SK-N-SH (cell line): ENCODE results near the gene ASIC1. TPM values are rescaled to one million over a fixed set of nuclear protein-coding genes. Genes with fewer than 3 reads are reported as not detected.

ENCODE experiments used
- CTCF ChIA-PET: fragments of 300-600, 350-600 bp; formaldehyde crosslinking; extraction: SDS; loops from one replicate; lab custom pipeline; 2021; lab: Yijun Ruan, JAX
- POLR2A ChIA-PET: fragments of 350-600 bp; sonication (Branson Sonifier 250); formaldehyde crosslinking; extraction: SDS; loops from one replicate; lab custom pipeline; 2020; ENCODE audit warnings: antibody characterized with exemption, inconsistent platforms; lab: Yijun Ruan, JAX
- DNase-seq: peaks from one replicate; pipeline ENCODE4 v3.0.0; 2012
- H2AFZ ChIP-seq: fragments of 200-600 bp; sonication (generic); 2 replicates; pipeline ENCODE4 v1.8.1; 2016; ENCODE audit warnings: antibody characterized with exemption, mild to moderate bottlenecking, low read depth
- H3F3A ChIP-seq: fragments of 200-600 bp; sonication (generic); replicated peaks from 2 replicates; pipeline ENCODE3; 2016; ENCODE audit warnings: antibody characterized with exemption, mild to moderate bottlenecking; ENCODE audit not compliant: insufficient read depth
- H3K27ac ChIP-seq, 2 experiments: fragments of 200-500 bp in 1 of 2; fragments of 200-600 bp in 1 of 2; sonication (Bioruptor generic) in 1 of 2; sonication (generic), shearing (Covaris generic) in 1 of 2; 2 replicates each; pipeline versions ENCODE4 v1.5.1 to v1.6.1; 2014 to 2016; ENCODE audit warnings: low read depth in 2 of 2, inconsistent platforms in 1 of 2, low read length in 1 of 2, mild to moderate bottlenecking in 1 of 2, mixed read lengths in 1 of 2
- H3K27me3 ChIP-seq: fragments of 200-600 bp; sonication (generic), shearing (Covaris generic); 2 replicates; pipeline ENCODE4 v1.6.1; 2016; ENCODE audit warnings: mixed run types; ENCODE audit not compliant: insufficient read depth
- H3K36me3 ChIP-seq, 2 experiments: fragments of 200-500 bp in 1 of 2; fragments of 200-600 bp in 1 of 2; sonication (Bioruptor generic) in 1 of 2; sonication (generic) in 1 of 2; replicated peaks in 1 of 2; 2 replicates each; pipeline versions ENCODE3 to v1.5.1; 2014 to 2016; ENCODE audit warnings: low read length in 1 of 2, mild to moderate bottlenecking in 1 of 2; ENCODE audit not compliant: insufficient read depth in 2 of 2, control insufficient read depth in 1 of 2
- H3K4me1 ChIP-seq, 2 experiments: fragments of 200-500 bp in 1 of 2; fragments of 200-600 bp in 1 of 2; sonication (Bioruptor generic) in 1 of 2; sonication (generic), shearing (Covaris generic) in 1 of 2; 2 replicates each; pipeline versions ENCODE4 v1.5.1 to v1.6.1; 2014 to 2016; ENCODE audit warnings: low read depth in 1 of 2, low read length in 1 of 2, mixed run types in 1 of 2; ENCODE audit not compliant: insufficient read depth in 2 of 2, control insufficient read depth in 1 of 2
- H3K4me2 ChIP-seq: fragments of 200-600 bp; sonication (generic), shearing (Covaris generic); 2 replicates; pipeline ENCODE4 v1.6.1; 2017; ENCODE audit warnings: mixed run types
- H3K4me3 ChIP-seq, 2 experiments: fragments of 200-500 bp in 1 of 2; fragments of 200-600 bp in 1 of 2; sonication (Bioruptor generic) in 1 of 2; sonication (generic), shearing (Covaris generic) in 1 of 2; 2 replicates each; pipeline versions ENCODE4 v1.5.1 to v1.8.1; 2014 to 2016; ENCODE audit warnings: low read depth in 2 of 2, inconsistent platforms in 1 of 2, low read length in 1 of 2, mild to moderate bottlenecking in 1 of 2, mixed read lengths in 1 of 2, moderate library complexity in 1 of 2
- H3K79me2 ChIP-seq: fragments of 200-600 bp; sonication (generic); 2 replicates; pipeline ENCODE4 v1.8.1; 2017; ENCODE audit warnings: mild to moderate bottlenecking; ENCODE audit not compliant: insufficient read depth
- H3K9ac ChIP-seq: fragments of 200-600 bp; sonication (generic); 2 replicates; pipeline ENCODE4 v1.6.1; 2017; ENCODE audit warnings: mixed run types
- H3K9me2 ChIP-seq: fragments of 200-600 bp; sonication (generic); 2 replicates; pipeline ENCODE4 v1.6.1; 2017; ENCODE audit warnings: mixed run types
- H3K9me3 ChIP-seq: fragments of 200-600 bp; sonication (generic); 2 replicates; pipeline ENCODE4 v1.6.1; 2017; ENCODE audit warnings: mixed run types, mild to moderate bottlenecking, moderate library complexity
- H4K20me1 ChIP-seq: fragments of 200-600 bp; sonication (generic); 2 replicates; pipeline ENCODE4 v1.6.1; 2017; ENCODE audit warnings: mild to moderate bottlenecking, mixed run types; ENCODE audit not compliant: insufficient read depth
- CHD2 ChIP-seq: fragments of 150-350 bp; IDR thresholded peaks from 2 replicates; pipeline ENCODE4 v1.6.1; 2018; ENCODE audit warnings: low read length; ENCODE audit not compliant: partially characterized antibody
- ELF1 ChIP-seq: IDR thresholded peaks from 2 replicates; pipeline ENCODE4 v1.4.0; 2012
- EP300 ChIP-seq, 2 experiments: IDR thresholded peaks; 2 replicates each; pipeline versions ENCODE4 v1.4.0 to v1.6.1; 2012; ENCODE audit warnings: borderline replicate concordance in 1 of 2, low read depth in 1 of 2, low read length in 1 of 2
- FOXJ3 ChIP-seq: sonication (generic); formaldehyde crosslinking; IDR thresholded peaks from 2 replicates; pipeline ENCODE4 v1.5.1; 2020; ENCODE audit warnings: mild to moderate bottlenecking, missing genetic modification reagents
- FOXM1 ChIP-seq: IDR thresholded peaks from 2 replicates; pipeline ENCODE4 v1.4.0; 2012; ENCODE audit warnings: low read depth, mild to moderate bottlenecking
- GABPA ChIP-seq: IDR thresholded peaks from 2 replicates; pipeline ENCODE4 v1.4.0; 2012; ENCODE audit warnings: low read depth, mild to moderate bottlenecking
- GATA2 ChIP-seq: sonication (generic); formaldehyde crosslinking; IDR thresholded peaks from 2 replicates; pipeline ENCODE4 v1.5.0; 2020; ENCODE audit warnings: mild to moderate bottlenecking, missing genetic modification reagents
- JUND ChIP-seq: IDR thresholded peaks from 2 replicates; pipeline ENCODE4 v1.4.0; 2012
- NFIC ChIP-seq: IDR thresholded peaks from 2 replicates; pipeline ENCODE4 v1.4.0; 2012; ENCODE audit warnings: borderline replicate concordance
- POLR2AphosphoS5 ChIP-seq: IDR thresholded peaks from 2 replicates; pipeline ENCODE4 v1.6.1; 2012; ENCODE audit warnings: low read depth, low read length
- RAD21 ChIP-seq: IDR thresholded peaks from 2 replicates; pipeline ENCODE4 v1.6.1; 2012; ENCODE audit warnings: mild to moderate bottlenecking, low read length
- RCOR1 ChIP-seq: fragments of 150-350 bp; IDR thresholded peaks from 2 replicates; pipeline ENCODE4 v1.6.1; 2017; ENCODE audit warnings: antibody characterized with exemption, low read length
- REST ChIP-seq: IDR thresholded peaks from 2 replicates; pipeline ENCODE4 v1.6.1; 2012; ENCODE audit warnings: mild to moderate bottlenecking, low read depth, low read length, moderate library complexity
- SIN3A ChIP-seq: IDR thresholded peaks from 2 replicates; pipeline ENCODE4 v1.6.1; 2012; ENCODE audit warnings: low read depth, mild to moderate bottlenecking, low read length, moderate library complexity, borderline replicate concordance
- SMC3 ChIP-seq: IDR thresholded peaks from 2 replicates; pipeline ENCODE4 v1.6.1; 2012; ENCODE audit warnings: low read depth, low read length, improper control_type of control experiment
- ZBTB33 ChIP-seq: IDR thresholded peaks from 2 replicates; pipeline ENCODE4 v1.4.0; 2012; ENCODE audit warnings: low read depth, borderline replicate concordance
- WGBS: methylation state at CpG from one replicate; pipeline ENCODE4 v1.1.6; 2017; ENCODE audit warnings: low lambda C conversion rate; 5-methylcytosine and 5-hydroxymethylcytosine counted together
- polyA plus RNA-seq, 3 experiments: library from polyadenylated mRNA; depleted of rRNA; stranded (reverse); fragments of >200 nt; gene quantifications; 2 replicates each; pipeline ENCODE4 v1.2.3, GENCODE V29; 2012
- TF ChIP-seq, protein P1 (sequence below): IDR thresholded peaks from 2 replicates; pipeline ENCODE4 v1.4.0; 2012; ENCODE audit warnings: low read depth

ASIC1 gene
- polyA plus RNA-seq, 1 of the 3 experiments (the other 2 are of a cell fraction), result 28.4 TPM

DNA sequence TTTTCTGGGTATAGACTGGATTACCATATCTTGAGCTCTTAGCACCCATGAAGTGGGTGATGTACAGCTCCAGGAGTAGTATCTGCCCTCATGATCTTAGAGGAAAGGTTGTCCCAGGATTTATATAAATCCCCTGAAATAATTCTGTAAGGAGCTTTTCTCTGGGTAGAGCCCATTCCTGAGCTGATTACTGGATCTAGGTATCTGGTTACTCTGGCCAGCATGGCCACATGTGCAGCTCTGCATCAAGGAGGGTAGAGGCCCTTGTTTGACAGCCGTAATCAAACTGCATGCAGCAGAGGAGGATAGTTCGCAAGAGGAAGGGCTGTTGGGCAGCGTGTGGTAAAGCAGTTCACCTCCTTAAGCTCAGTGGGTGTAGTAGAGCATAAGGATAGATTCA is 63.1 kb downstream of the ASIC1 start:
- Histone ChIP-seq H3K36me3 (peaks cover 15 to 27% of the 10 kb centered on the region in 2 experiments), H3F3A (peaks cover under 1% of the 10 kb centered on the region), H3K9ac (no peak overlapping the region), H3K4me1 (no peaks in the 10 kb centered on the region), H3K27me3 (no peaks in the 10 kb centered on the region), H3K4me2 (no peak overlapping the region), H2AFZ (no peak overlapping the region), H3K9me2 (no peaks in the 10 kb centered on the region), H3K4me3 (no peak overlapping the region), H3K27ac (no peak overlapping the region), H3K9me3 (no peaks in the 10 kb centered on the region), H4K20me1 (no peaks in the 10 kb centered on the region), H3K79me2 (peaks cover 47% of the 10 kb centered on the region)
- no peak for DNase-seq
- WGBS, result 95% methylated on average over 3 of the region's 3 CpGs
- ChIA-PET POLR2A (interaction anchor here (0.8 to 1.1 kb wide), 2 partner anchors 8 to 36 kb away, joined by 3 read pairs; partner anchors contain the start of gene COX14), CTCF (interaction anchor here (1.2 to 10.9 kb wide), 3 partner anchors 9 to 55 kb away, joined by 3 to 84 read pairs (median 6); partner anchors contain the start of genes COX14 and SMARCD1)
- TF ChIP-seq NFIC (no peak), FOXJ3 (CRISPR knock-in tag) (no peak), JUND (no peak), ELF1 (no peak), REST (no peak), ZBTB33 (no peak), SMC3 (no peak), EP300 (IDR thresholded peaks at IDR 0.05; ENCODE audit: borderline replicate concordance in 1 of 2, low read depth in 1 of 2, low read length in 1 of 2) (no peak), RCOR1 (no peak)
- TF ChIP-seq, protein P1, sequence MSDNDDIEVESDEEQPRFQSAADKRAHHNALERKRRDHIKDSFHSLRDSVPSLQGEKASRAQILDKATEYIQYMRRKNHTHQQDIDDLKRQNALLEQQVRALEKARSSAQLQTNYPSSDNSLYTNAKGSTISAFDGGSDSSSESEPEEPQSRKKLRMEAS, result no peak

GRCh38 chr12:50120953-50121352 is 63.6 kb downstream of the ASIC1 start:
- 96% methylated on average over 3 of the region's 3 CpGs for whole genome bisulfite sequencing
- Histone ChIP-seq H3K36me3 (peaks cover 15 to 26% of the 10 kb centered on the region in 2 experiments), H3K27ac (no peak overlapping the region), H3K9me2 (no peaks in the 10 kb centered on the region), H3F3A (peaks cover 5% of the 10 kb centered on the region), H3K27me3 (no peaks in the 10 kb centered on the region), H3K4me1 (no peaks in the 10 kb centered on the region), H3K4me3 (no peak overlapping the region), H3K79me2 (peaks cover 44% of the 10 kb centered on the region), H3K9me3 (no peaks in the 10 kb centered on the region), H2AFZ (no peak overlapping the region), H4K20me1 (no peaks in the 10 kb centered on the region), H3K4me2 (no peak overlapping the region), H3K9ac (no peak overlapping the region)
- no peak for DNase-seq
- POLR2A ChIA-PET, result interaction anchor here (1.1 kb wide), 1 partner anchor 9 kb away, joined by 3 read pairs; the partner anchor contains the start of gene COX14
- TF ChIP-seq GABPA (no peak), GATA2 (no peak), RAD21 (no peak), POLR2AphosphoS5 (no peak), FOXM1 (no peak), SIN3A (no peak), RCOR1 (no peak), CHD2 (no peak), ZBTB33 (no peak), SMC3 (no peak)
- TF ChIP-seq, protein P1, result no peak
- TF ChIP-seq, all 33 proteins: peak for 0
- CTCF ChIA-PET, result interaction anchor here (1.2 to 10.9 kb wide), 3 partner anchors 10 to 55 kb away, joined by 3 to 84 read pairs (median 6); partner anchors contain the start of genes COX14 and SMARCD1
